Measurements from ENCODE around the gene CYTH1.

DNA sequence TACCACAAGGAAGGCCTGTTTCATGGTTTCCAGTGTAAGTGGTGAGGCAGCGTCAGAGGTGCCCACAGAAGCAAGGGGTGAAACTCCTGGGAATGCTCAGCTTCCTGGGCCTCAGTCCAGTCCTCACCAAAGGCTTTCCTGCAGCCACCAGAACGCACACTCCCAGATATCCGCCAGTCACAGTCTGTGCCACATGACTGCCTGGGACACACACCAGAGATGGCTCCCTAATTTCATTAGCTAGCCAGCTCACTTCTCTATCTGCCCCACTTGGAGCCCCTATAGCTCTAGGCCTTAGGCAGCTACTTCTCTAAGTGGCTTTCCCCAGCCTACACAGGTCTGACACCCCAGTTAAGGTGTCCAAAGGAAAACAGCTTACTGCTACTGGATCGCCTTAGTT lies 77.0 kb downstream of the CYTH1 start:
- TF ChIP-seq EP300 (IDR thresholded peaks at IDR 0.05; ENCODE audit: low read depth) (no peak), CTCF (IDR thresholded peaks at IDR 0.05) (no peak)
